C4-2B (cell line): ENCODE results near the gene RSL1D1.

Experiments
- H3K27ac ChIP-seq: fragments of 450-650 bp; 2 replicates; pipeline ENCODE4 v1.5.1; 2017
- CTCF ChIP-seq: fragments of 450-650 bp; conservative IDR thresholded peaks from 2 replicates; pipeline ENCODE4 v1.5.1; 2017; ENCODE audit warnings: mild to moderate bottlenecking
- ZFX ChIP-seq: fragments of 450-650 bp; IDR thresholded peaks from 2 replicates; pipeline ENCODE4 v1.6.1; 2017

The RSL1D1 gene

DNA sequence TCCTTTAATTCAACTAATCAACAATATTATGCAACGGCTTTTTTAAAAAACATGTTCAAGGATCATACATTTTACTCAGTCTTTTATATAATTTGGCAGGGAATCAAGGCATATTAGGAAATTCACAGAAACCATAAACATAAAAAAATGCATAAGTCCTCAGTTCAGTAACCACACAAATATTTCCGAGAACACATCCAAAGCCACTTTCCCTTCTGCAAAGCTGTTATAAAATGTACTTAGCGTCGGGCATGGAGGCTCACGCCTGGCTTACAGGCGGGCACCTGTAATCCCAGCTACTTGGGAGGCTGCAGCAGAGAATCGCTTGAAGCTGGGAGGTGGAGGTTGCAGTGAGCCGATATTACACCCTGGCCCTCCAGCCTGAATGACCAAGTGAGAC is 44.6 kb downstream of the RSL1D1 start:
- TF ChIP-seq ZFX = no peak
- no peak for TF ChIP-seq CTCF
- H3K27ac ChIP-seq = no peak overlapping the region

DNA sequence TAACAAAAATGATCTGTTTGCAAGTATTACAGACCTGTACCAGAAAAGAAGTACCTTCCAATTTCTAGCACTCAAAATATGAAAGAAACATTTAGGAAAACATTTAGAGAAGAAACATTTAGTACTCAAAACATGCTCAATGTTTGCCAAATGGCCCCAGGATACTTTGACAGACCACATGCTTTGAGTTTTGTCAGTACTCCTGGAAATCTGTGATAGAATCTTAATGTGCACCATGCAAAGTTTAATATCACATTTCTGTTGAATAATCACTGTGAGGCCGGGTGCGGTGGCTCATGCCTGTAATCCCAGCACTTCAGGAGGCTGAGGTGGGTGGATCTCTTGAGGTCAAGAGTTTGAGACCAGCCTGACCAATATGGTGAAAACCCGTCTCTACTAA is 45.8 kb downstream of the RSL1D1 start:
- H3K27ac ChIP-seq = no peak overlapping the region
- TF ChIP-seq ZFX (no peak), CTCF (no peak)

- H3K27ac ChIP-seq = no peak overlapping the region
- TF ChIP-seq ZFX (no peak), CTCF (no peak)
Observed at GRCh38 chr16:11801481-11802021, 49.8 kb downstream of the RSL1D1 start.

DNA sequence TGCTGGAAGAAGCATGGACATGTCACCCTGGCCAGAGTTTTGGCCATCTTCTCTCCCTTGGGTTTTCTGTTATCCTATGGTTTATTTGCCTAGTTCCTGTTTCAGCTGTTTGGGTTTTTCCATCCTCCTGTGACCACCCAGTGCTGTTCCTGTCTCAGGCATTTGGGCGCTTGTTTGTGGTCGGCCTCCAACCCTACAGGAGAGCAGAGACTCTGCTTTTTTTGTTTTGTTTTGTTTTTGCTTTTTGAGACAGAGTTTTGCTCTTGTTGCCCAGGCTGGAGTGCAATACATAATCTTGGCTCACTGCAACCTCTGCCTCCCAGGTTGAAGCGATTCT is 51.0 kb downstream of the RSL1D1 start:
- H3K27ac ChIP-seq = no peak overlapping the region
- TF ChIP-seq ZFX (no peak), CTCF (no peak)

- no peak for TF ChIP-seq ZFX
- H3K27ac ChIP-seq = no peak overlapping the region
Observed at GRCh38 chr16:11799509-11800381, 51.6 kb downstream of the RSL1D1 start.

- no peak for TF ChIP-seq CTCF
- TF ChIP-seq ZFX = no peak
Observed at GRCh38 chr16:11799017-11799381, 52.3 kb downstream of the RSL1D1 start.

DNA sequence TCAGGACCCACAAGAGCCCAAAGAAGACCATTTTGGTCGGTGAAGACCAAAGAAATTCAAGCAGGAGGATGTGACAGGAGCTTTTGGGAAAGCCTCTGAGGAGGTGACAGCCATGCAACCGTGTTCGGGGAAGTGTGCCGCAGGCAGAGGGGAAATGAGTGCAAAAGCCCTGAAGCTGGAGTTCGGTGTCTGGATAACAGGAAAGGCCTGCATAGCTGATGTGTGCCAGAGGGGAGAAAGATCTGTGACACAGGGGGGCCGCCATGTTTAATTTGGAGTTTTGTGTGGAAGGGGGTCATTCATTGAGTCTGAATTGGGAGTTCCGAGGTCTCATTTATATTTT is 53.4 kb downstream of the RSL1D1 start:
- peak overlapping the region; percentile 97 for H3K27ac ChIP-seq
- TF ChIP-seq CTCF = no peak
- no peak for TF ChIP-seq ZFX

More at GRCh38 chr16:11799017-11799381, 52.3 kb downstream of the RSL1D1 start:
- H3K27ac ChIP-seq = peak overlapping the region; percentile 97; the same call in 1 of the 2 replicates
